LoVo (cell line): Measurements from ENCODE around the gene POTEM.
"Not testable (repeated sequence)": the region's sequence is repeated elsewhere in the genome, so short reads cannot be mapped to it uniquely, and the experiment has no call there.

ENCODE experiments used
- DNase-seq: peaks from one replicate; pipeline ENCODE4 v3.0.0-alpha.2; 2016; ENCODE audit warnings: low spot score

Gene POTEM

GRCh38 chr14:18967134-18967533 lies at the start of gene POTEM:
Gene POTEM (plus strand): TSS chr14:18967434. CDS start chr14:18967486, 52 bp downstream.
- not testable (repeated sequence) for DNase-seq

- not testable (repeated sequence) for DNase-seq
Observed at GRCh38 chr14:18918345-18918744, 48.9 kb upstream of the POTEM start.

DNA sequence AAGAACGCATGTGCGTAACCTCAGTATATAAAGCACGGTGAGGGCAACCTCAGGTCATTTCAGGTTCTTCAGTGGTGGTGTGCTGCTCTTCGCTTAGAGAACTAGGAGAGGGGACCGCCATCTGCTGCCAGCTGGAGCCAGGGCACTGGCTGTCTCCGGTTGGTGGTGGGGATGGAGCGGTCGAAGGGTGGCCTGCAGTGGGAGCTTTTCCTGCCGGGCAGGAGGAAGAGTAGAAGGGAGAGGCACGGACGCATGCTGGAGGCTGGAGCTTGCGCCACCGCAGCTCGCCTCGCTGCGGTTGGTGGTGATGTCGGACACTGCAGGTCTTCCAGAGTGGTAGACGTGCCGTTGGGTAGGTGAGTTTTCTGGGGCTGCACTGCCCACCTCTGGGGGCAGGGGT lies 47.2 kb upstream of the POTEM start:
- not testable (repeated sequence) for DNase-seq

GRCh38 chr14:18921055-18921701 lies 46.1 kb upstream of the POTEM start:
- DNase-seq = not testable (repeated sequence)

- DNase-seq = not testable (repeated sequence)
Observed at GRCh38 chr14:18936848-18937247, 30.4 kb upstream of the POTEM start.

DNA sequence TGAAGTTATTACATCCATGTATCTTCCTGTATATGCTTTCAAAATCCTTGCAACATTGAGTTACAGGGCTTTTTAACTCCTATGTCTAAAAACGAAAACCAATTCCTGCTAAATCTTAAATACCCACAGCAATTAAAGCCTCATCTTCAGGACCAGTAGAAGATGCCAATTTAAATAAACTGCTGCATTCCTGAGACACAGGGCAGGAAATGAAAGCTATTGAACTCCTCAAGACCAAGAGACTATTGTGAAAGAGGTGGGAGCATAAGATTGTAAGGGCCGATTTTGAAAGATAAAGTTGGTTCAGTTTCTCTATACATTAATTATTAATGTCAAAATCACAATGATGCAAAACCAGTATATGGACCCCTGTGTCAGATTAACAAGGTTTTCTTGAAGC lies 28.5 kb upstream of the POTEM start:
- not testable (repeated sequence) for DNase-seq

DNA sequence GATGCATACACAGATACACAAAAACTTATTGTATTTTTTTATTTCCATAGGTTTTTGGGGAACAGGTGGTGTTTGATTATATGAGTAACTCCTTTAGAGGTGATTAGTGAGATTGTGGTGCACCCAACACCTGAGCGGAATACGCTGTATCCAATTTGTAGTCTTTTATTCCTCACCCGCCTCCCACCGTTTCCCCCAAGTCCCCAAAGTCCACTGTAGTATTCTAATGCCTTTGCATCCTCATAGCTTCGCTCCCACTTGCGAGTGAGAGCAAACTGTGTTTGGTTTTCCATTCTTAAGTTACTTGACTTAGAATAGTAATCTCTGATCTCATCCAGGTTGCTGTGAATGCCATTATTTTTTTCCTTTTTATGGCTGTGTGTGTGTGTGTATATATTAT lies 17.3 kb upstream of the POTEM start:
- DNase-seq = not testable (repeated sequence)

- not testable (repeated sequence) for DNase-seq
Observed at GRCh38 chr14:18953085-18953484, 14.1 kb upstream of the POTEM start.

DNA sequence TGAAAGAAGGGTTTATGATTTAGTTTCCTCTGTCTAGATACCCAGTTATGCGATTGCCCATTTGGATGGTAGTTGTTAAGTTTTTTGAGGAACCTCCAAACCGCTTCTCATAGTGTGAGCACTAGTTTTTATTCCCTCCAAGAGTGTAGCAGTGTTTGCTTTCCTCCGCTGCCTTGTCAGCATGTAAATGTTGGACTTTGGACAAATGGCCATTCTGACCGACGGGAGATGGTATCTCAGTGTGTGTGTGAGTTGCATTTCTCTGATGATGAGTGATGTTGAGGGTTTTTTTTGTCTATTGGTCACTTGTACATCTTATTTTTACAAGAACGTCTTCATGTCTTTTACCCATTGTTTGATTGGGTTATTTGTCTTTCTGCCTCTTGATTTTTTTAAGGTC lies 11.4 kb upstream of the POTEM start:
- DNase-seq = not testable (repeated sequence)

DNA sequence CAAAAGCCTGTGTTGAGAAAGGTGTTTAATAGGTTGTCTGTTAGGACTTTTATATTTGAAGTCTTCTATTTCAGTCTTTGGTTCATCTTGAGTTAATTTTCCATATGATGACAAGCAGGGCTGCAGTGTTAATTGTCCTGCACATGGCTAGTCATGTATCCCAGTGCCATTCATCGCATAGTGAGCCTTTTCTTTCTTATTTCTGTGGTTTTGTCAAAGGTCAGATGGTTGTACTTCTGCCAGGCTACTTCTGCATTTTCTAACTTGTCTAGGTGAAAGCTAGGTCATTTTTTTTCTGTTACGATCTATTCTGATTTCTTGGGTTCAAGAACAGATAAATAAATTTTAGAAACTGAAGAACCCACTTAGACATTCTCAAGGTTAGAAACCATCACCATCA lies 5.7 kb upstream of the POTEM start:
- DNase-seq = not testable (repeated sequence)

DNA sequence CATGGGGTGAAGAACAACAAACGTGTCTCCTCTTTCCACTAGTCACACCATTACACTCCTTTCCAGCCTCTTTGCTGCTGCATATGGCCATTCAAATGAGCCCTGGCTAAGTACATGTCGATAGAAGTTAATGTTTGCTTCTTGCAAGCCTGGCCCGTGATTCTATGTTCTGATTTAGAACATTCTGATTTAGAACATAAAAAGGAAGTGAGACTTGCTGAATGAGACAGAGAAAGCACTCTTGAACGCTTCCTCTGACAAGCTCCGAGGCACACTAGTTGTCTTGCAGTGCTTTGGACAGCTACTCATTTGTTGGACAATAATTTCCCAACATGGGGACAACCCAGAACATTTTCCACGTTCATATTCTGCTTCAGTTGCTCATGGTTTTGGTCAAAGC lies 5.1 kb upstream of the POTEM start:
- not testable (repeated sequence) for DNase-seq

DNA sequence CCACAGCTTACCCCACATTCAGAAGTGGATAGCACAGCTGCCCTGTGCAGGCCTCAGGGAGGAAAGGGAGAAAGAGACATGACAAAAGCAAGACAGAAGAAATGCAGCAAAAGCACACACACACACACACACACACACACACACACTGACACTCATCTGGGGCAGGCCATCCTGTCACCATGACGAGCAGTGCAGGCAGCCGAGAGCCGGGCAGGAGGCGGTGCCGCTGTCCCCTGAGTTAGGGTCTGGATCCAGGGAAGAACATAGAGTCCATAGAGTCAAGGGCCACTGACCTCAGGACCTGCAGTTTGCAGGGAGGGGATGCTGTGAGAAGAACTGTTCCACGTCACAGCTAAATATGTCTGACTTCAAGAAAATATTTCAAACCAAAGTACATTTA lies 4.0 kb upstream of the POTEM start:
- not testable (repeated sequence) for DNase-seq

- DNase-seq = not testable (repeated sequence)
Observed at GRCh38 chr14:18964878-18965277, 2.4 kb upstream of the POTEM start.

- not testable (repeated sequence) for DNase-seq
Observed at GRCh38 chr14:19002566-19002965, 35.3 kb downstream of the POTEM start.

DNA sequence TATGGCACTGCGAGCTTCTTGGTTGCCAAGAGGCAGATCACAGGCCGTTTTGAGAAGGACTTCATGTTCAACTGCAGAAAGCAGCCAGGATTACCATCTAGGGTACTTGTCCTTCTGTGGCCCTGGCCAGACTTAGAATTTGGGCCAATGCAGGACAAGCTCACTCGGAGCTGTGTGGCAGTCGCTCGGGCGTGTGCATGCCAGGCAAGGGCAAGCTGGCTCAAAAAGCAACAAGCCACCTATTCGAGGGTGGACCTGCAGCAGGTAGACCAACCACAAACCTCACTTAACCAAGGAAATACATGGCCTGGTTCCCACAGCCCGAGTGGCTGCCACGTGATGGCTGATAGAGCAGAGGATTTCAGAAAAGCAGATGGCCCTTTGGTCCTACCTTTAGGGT lies 39.3 kb downstream of the POTEM start:
- DNase-seq = not testable (repeated sequence)

GRCh38 chr14:19007678-19008077 lies 40.4 kb downstream of the POTEM start:
- not testable (repeated sequence) for DNase-seq

DNA sequence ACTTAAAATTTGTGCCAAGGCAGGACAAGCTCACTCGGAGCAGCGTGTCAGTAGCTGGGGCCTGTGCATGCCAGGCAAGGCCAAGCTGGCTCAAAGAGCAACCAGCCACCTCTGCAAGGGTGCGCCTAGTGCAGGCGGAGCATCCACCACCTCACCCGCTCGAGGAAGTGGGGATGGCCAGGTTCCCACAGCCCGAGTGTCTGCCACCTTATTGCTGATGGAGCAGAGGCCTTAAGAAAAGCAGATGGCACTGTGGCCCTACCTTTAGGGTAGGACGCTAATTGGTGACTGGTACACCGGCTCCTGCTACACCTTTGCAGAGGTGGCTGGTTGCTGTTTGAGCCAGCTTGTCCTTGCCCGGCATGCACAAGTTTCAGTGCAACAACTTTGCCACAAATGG lies 43.8 kb downstream of the POTEM start:
- DNase-seq = not testable (repeated sequence)

GRCh38 chr14:19011703-19012102 lies 44.5 kb downstream of the POTEM start:
- not testable (repeated sequence) for DNase-seq

GRCh38 chr14:19015185-19015584 lies 48.0 kb downstream of the POTEM start:
- not testable (repeated sequence) for DNase-seq

DNA sequence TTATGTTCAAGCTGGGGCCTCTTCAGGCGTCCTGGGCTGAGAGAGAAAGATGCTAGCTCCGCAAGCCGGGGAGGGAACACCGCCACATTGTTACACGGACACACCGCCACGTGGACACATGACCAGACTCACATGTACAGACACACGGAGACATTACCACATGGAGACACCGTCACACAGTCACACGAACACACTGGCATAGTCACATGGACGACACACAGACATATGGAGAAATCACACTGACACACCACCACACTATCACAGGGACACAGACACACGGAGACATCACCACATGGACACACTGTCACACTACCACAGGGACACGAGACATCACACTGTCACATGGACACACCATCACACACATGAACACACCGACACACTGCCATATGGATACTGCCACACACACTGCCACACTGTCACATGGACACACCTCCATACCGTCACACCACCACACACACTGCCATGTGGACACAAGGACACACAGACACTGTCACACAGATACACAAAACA lies 57.9 kb downstream of the POTEM start:
- not testable (repeated sequence) for DNase-seq

DNA sequence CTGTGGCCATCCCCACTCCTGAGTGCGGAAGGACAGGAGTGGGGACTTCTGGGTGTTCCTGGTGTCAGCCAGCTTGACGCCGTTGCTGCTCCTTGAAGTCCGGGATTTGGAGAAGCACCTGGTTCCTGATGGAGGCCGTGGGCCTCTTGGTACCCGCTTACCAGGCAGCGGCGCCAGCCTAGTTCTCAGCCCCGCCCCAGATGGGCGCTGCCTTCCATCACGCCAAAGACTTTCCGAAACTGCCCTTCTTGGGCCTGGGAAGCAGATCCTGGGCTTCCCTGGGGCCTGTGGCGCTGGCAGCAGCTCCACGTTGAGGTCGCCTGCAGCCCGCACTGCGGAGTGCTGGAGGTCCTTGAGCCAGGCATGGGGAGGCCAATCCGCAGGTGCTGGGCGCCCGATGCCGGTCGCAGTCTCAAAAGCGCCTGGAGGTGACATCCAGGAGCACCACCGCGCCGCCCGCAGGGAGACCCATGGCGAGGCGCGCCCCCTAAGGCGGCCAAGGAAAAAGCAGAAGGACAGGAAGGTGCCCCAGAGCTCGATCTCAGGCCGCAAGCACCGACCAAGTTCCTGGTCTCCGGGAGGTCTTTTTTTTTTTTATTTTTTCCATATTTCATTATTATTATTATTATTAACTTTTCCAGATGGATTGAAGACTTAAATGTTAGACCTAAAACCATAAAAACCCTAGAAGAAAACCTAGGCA lies 59.6 kb downstream of the POTEM start:
- DNase-seq = not testable (repeated sequence)

DNA sequence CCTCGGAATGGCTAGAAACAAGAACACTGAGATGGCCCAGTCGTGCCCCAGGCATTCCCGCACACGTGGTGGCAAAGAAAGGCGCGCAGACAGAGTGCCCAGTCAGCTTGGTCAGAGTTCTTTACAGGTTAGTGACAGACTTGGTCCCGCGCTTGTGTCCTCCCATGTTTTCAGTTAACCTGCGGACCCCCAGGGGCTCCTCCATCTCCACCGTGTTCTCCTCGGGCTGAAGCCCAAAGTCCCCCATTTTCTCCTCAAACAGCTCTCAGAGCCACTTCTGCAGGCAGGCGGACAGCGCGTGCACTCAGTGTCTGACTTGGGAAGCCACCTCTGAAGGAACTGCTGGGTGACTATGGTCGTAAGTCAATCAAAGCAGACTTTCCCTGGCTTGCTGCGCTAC lies 60.7 kb downstream of the POTEM start:
- DNase-seq = not testable (repeated sequence)

DNA sequence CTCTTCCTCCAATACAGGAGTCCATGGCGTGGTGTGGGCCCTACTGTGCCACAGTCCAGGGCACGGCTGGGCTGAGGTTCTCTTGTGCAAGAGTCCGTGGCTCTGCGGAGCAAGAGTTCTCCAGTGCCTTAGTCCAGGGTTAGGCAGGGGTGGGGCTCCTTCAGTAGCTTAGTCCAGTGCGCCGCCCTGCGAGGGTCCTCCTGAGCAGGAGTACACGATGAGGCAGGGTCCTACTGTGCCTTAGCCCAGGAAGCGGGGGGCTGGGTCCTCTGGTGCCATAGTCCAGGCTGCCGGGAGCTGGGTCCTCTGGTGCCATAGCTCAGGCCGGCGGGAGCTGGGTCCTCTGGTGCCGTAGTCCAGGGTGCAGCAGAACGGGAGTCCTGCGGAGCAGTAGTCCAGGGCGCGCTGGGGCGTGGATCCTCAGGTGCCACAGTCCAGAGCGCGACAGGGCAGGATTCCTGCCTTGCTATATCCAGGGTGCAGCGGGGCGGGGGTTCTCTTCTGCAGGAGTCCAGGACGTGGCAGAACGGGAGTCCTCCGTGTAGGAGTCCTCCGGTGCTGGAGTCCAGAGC lies 69.7 kb downstream of the POTEM start:
- DNase-seq = not testable (repeated sequence)
